ENCODE measurements around the gene DPP6. TPM values are rescaled to one million over a fixed set of nuclear protein-coding genes. Genes with fewer than 3 reads are reported as not detected.

DPP6 gene
- total RNA-seq, 4 donors from 2014 or later: 13.4 to 33.2 (median 26.8) TPM

GRCh38 chr7:154372011-154372601 lies 319.9 kb downstream of the DPP6 start:
- TF ChIP-seq POLR2A (IDR thresholded peaks at IDR 0.05; ENCODE audit: low read depth) (no peak), EP300 (IDR thresholded peaks at IDR 0.05) (no peak), CTCF (IDR thresholded peaks at IDR 0.05) (no peak), POLR2AphosphoS5 (IDR thresholded peaks at IDR 0.05) (no peak)
- H3K27ac ChIP-seq (replicated peaks in 1 of 4): no peak overlapping the region
- no peaks in the 10 kb centered on the region for H3K4me1 ChIP-seq
- DNase-seq (ENCODE audit: extremely low spot score): no peak
- no peaks in the 10 kb centered on the region for H3K9me3 ChIP-seq
- H3K27me3 ChIP-seq: no peaks in the 10 kb centered on the region
- no peak overlapping the region for H3K4me3 ChIP-seq
- H3K36me3 ChIP-seq: no peaks in the 10 kb centered on the region
- 81% methylated on average over 11 of the region's 12 CpGs for WGBS
- intact Hi-C loops (cut with DNase I): no loop called here

- intact Hi-C loops (cut with DNase I): no loop called here
- Histone ChIP-seq H3K4me3 (no peak overlapping the region), H3K27ac (replicated peaks in 1 of 4) (no peak overlapping the region), H3K9me3 (no peaks in the 10 kb centered on the region), H3K36me3 (no peaks in the 10 kb centered on the region), H3K4me1 (no peaks in the 10 kb centered on the region), H3K27me3 (no peaks in the 10 kb centered on the region)
- TF ChIP-seq POLR2A (IDR thresholded peaks at IDR 0.05; ENCODE audit: low read depth) (no peak), EP300 (IDR thresholded peaks at IDR 0.05) (no peak), CTCF (IDR thresholded peaks at IDR 0.05) (no peak), POLR2AphosphoS5 (IDR thresholded peaks at IDR 0.05) (no peak)
- DNase-seq (ENCODE audit: extremely low spot score): no peak
- 92% methylated on average over 3 of the region's 3 CpGs for WGBS
Observed at GRCh38 chr7:154373956-154374355, 321.8 kb downstream of the DPP6 start.

- WGBS: 70% methylated on average over 2 of the region's 5 CpGs
Observed at GRCh38 chr7:154375956-154376355, 323.8 kb downstream of the DPP6 start.

GRCh38 chr7:154380771-154381170 lies 328.6 kb downstream of the DPP6 start:
- no peak for TF ChIP-seq POLR2AphosphoS5 (IDR thresholded peaks at IDR 0.05)
- TF ChIP-seq POLR2A (IDR thresholded peaks at IDR 0.05; ENCODE audit: low read depth): no peak
- TF ChIP-seq EP300 (IDR thresholded peaks at IDR 0.05): no peak
- TF ChIP-seq CTCF (IDR thresholded peaks at IDR 0.05): no peak
- intact Hi-C loops (cut with DNase I): no loop called here
- no peaks in the 10 kb centered on the region for H3K27me3 ChIP-seq

More at GRCh38 chr7:154375956-154376355, 323.8 kb downstream of the DPP6 start:
- H3K4me1 ChIP-seq: no peaks in the 10 kb centered on the region
- H3K4me3 ChIP-seq: no peak overlapping the region
- no peaks in the 10 kb centered on the region for H3K9me3 ChIP-seq
- no peak for DNase-seq (ENCODE audit: extremely low spot score)
- no peaks in the 10 kb centered on the region for H3K36me3 ChIP-seq
- TF ChIP-seq CTCF (IDR thresholded peaks at IDR 0.05) (no peak), POLR2AphosphoS5 (IDR thresholded peaks at IDR 0.05) (no peak), EP300 (IDR thresholded peaks at IDR 0.05) (no peak), POLR2A (IDR thresholded peaks at IDR 0.05; ENCODE audit: low read depth) (no peak)
- intact Hi-C loops (cut with DNase I): no loop called here
- H3K27ac ChIP-seq (replicated peaks in 1 of 4): no peak overlapping the region
- no peaks in the 10 kb centered on the region for H3K27me3 ChIP-seq

GRCh38 chr7:154383045-154383444 lies 330.8 kb downstream of the DPP6 start:
- no peaks in the 10 kb centered on the region for H3K36me3 ChIP-seq
- intact Hi-C loops (cut with DNase I): no loop called here
- H3K9me3 ChIP-seq: no peaks in the 10 kb centered on the region
- H3K27me3 ChIP-seq: no peaks in the 10 kb centered on the region
- no peak for DNase-seq (ENCODE audit: extremely low spot score)
- H3K4me3 ChIP-seq: no peak overlapping the region
- TF ChIP-seq POLR2AphosphoS5 (IDR thresholded peaks at IDR 0.05): no peak
- TF ChIP-seq CTCF (IDR thresholded peaks at IDR 0.05): no peak
- no peak for TF ChIP-seq EP300 (IDR thresholded peaks at IDR 0.05)
- no peak for TF ChIP-seq POLR2A (IDR thresholded peaks at IDR 0.05; ENCODE audit: low read depth)
- H3K27ac ChIP-seq (replicated peaks in 1 of 4): no peak overlapping the region
- H3K4me1 ChIP-seq: peaks cover 0 to 10% (median 7%) of the 10 kb centered on the region in 4 donors
- WGBS: 45% methylated on average over 3 of the region's 3 CpGs

More at GRCh38 chr7:154380771-154381170, 328.6 kb downstream of the DPP6 start:
- H3K27ac ChIP-seq (replicated peaks in 1 of 4): no peak overlapping the region
- no peaks in the 10 kb centered on the region for H3K9me3 ChIP-seq
- peak; percentile 64 for DNase-seq (ENCODE audit: extremely low spot score)
- WGBS: 75% methylated on average over 3 of the region's 3 CpGs
- H3K4me1 ChIP-seq: peaks cover 0 to 10% (median 7%) of the 10 kb centered on the region in 4 donors
- no peak overlapping the region for H3K4me3 ChIP-seq
- no peaks in the 10 kb centered on the region for H3K36me3 ChIP-seq
